ENCODE measurements around the gene FAM120B.

FAM120B gene

GRCh38 chr6:170268216-170269129 lies 38.1 kb upstream of the FAM120B start:
- H3K27me3 ChIP-seq (ENCODE audit: control insufficient read depth, low read length): no peaks in the 10 kb centered on the region
- no peaks in the 10 kb centered on the region for H3F3A ChIP-seq (ENCODE audit: control insufficient read depth, insufficient read depth)
- TF ChIP-seq CTCF (IDR thresholded peaks at IDR 0.05; ENCODE audit: low read depth, low read length, poor library complexity, severe bottlenecking) (no peak), EZH2phosphoT487 (IDR thresholded peaks at IDR 0.05; ENCODE audit: borderline replicate concordance, low read length) (no peak)
- no peak overlapping the region for H3K27ac ChIP-seq (ENCODE audit: low read depth, low read length)
- no peaks in the 10 kb centered on the region for H3K9me3 ChIP-seq (ENCODE audit: control insufficient read depth, insufficient read depth, low read length)
- H3K36me3 ChIP-seq (ENCODE audit: control insufficient read depth, low read length): no peaks in the 10 kb centered on the region
- H3K4me2 ChIP-seq (ENCODE audit: low read length): no peak overlapping the region
- H3K79me2 ChIP-seq (ENCODE audit: control insufficient read depth, low read length): no peaks in the 10 kb centered on the region
- no peaks in the 10 kb centered on the region for H3K4me1 ChIP-seq (ENCODE audit: control insufficient read depth, low read length)
- H4K20me1 ChIP-seq (ENCODE audit: control insufficient read depth, insufficient read depth, low read depth, low read length): no peaks in the 10 kb centered on the region
- no peak overlapping the region for H3K4me3 ChIP-seq (ENCODE audit: low read length)
- H3K9me2 ChIP-seq (replicated peaks; ENCODE audit: control insufficient read depth, low read length): no peaks in the 10 kb centered on the region

GRCh38 chr6:170269151-170269845 lies 37.3 kb upstream of the FAM120B start:
- TF ChIP-seq CTCF (IDR thresholded peaks at IDR 0.05; ENCODE audit: low read depth, low read length, poor library complexity, severe bottlenecking) (no peak), EZH2phosphoT487 (IDR thresholded peaks at IDR 0.05; ENCODE audit: borderline replicate concordance, low read length) (no peak)
- H3K27me3 ChIP-seq (ENCODE audit: control insufficient read depth, low read length): no peaks in the 10 kb centered on the region
- H3K9me3 ChIP-seq (ENCODE audit: control insufficient read depth, insufficient read depth, low read length): no peaks in the 10 kb centered on the region
- no peaks in the 10 kb centered on the region for H3F3A ChIP-seq (ENCODE audit: control insufficient read depth, insufficient read depth)
- no peaks in the 10 kb centered on the region for H4K20me1 ChIP-seq (ENCODE audit: control insufficient read depth, insufficient read depth, low read depth, low read length)
- H3K4me3 ChIP-seq (ENCODE audit: low read length): no peak overlapping the region
- H3K4me2 ChIP-seq (ENCODE audit: low read length): no peak overlapping the region
- no peaks in the 10 kb centered on the region for H3K9me2 ChIP-seq (replicated peaks; ENCODE audit: control insufficient read depth, low read length)
- H3K4me1 ChIP-seq (ENCODE audit: control insufficient read depth, low read length): no peaks in the 10 kb centered on the region
- H3K79me2 ChIP-seq (ENCODE audit: control insufficient read depth, low read length): no peaks in the 10 kb centered on the region
- no peaks in the 10 kb centered on the region for H3K36me3 ChIP-seq (ENCODE audit: control insufficient read depth, low read length)
- H3K27ac ChIP-seq (ENCODE audit: low read depth, low read length): no peak overlapping the region

GRCh38 chr6:170269846-170270541 lies 36.6 kb upstream of the FAM120B start:
- Histone ChIP-seq H3K9me3 (ENCODE audit: control insufficient read depth, insufficient read depth, low read length) (no peaks in the 10 kb centered on the region), H3K36me3 (ENCODE audit: control insufficient read depth, low read length) (no peaks in the 10 kb centered on the region), H3K4me1 (ENCODE audit: control insufficient read depth, low read length) (no peaks in the 10 kb centered on the region), H3K4me2 (ENCODE audit: low read length) (no peak overlapping the region), H4K20me1 (ENCODE audit: control insufficient read depth, insufficient read depth, low read depth, low read length) (no peaks in the 10 kb centered on the region), H3K27ac (ENCODE audit: low read depth, low read length) (no peak overlapping the region), H3K9me2 (replicated peaks; ENCODE audit: control insufficient read depth, low read length) (no peaks in the 10 kb centered on the region), H3K4me3 (ENCODE audit: low read length) (no peak overlapping the region), H3F3A (ENCODE audit: control insufficient read depth, insufficient read depth) (no peaks in the 10 kb centered on the region), H3K79me2 (ENCODE audit: control insufficient read depth, low read length) (no peaks in the 10 kb centered on the region), H3K27me3 (ENCODE audit: control insufficient read depth, low read length) (no peaks in the 10 kb centered on the region)
- TF ChIP-seq EZH2phosphoT487 (IDR thresholded peaks at IDR 0.05; ENCODE audit: borderline replicate concordance, low read length): no peak
- no peak for TF ChIP-seq CTCF (IDR thresholded peaks at IDR 0.05; ENCODE audit: low read depth, low read length, poor library complexity, severe bottlenecking)
